Loucy (cell line): ENCODE measurements around the gene DPP4.

Experiments
- CTCF ChIP-seq: fragments of 200-600 bp; sonication (generic); conservative IDR thresholded peaks from 2 replicates; pipeline ENCODE4 v1.5.1; 2014; ENCODE audit warnings: mild to moderate bottlenecking, antibody characterized with exemption, low read length
- EZH2phosphoT487 ChIP-seq: fragments of 200-600 bp; IDR thresholded peaks from 2 replicates; pipeline ENCODE4 v1.6.1; 2018; ENCODE audit warnings: antibody characterized with exemption, mild to moderate bottlenecking, moderate library complexity, borderline replicate concordance

- TF ChIP-seq CTCF, result no peak
- TF ChIP-seq EZH2phosphoT487, result no peak
Measured at GRCh38 chr2:162053066-162053807, 20.8 kb downstream of the DPP4 start.
